Parathyroid adenoma (tissue), 2 donors: ENCODE data around the gene XPNPEP1.

ENCODE experiments used
- H2AFZ ChIP-seq: fragments of 300-600 bp; sonication (generic); one replicate; pipeline ENCODE4 v1.7.0; 2017; ENCODE audit warnings: antibody characterized with exemption, mild to moderate bottlenecking
- H3K27ac ChIP-seq: fragments of 300-600 bp; sonication (generic); one replicate; pipeline ENCODE4 v1.7.0; 2017
- H3K27me3 ChIP-seq: fragments of 300-600 bp; sonication (generic); one replicate; pipeline ENCODE4 v1.7.0; 2017; ENCODE audit warnings: low read length; ENCODE audit not compliant: control insufficient read depth, insufficient read depth
- H3K36me3 ChIP-seq: fragments of 300-600 bp; sonication (generic); one replicate; pipeline ENCODE4 v1.7.0; 2017; ENCODE audit warnings: low read length; ENCODE audit not compliant: control insufficient read depth, insufficient read depth
- H3K4me1 ChIP-seq: fragments of 300-600 bp; sonication (generic); one replicate; pipeline ENCODE4 v1.7.0; 2017; ENCODE audit warnings: control low read depth
- H3K4me2 ChIP-seq: fragments of 300-600 bp; sonication (generic); one replicate; pipeline ENCODE4 v1.7.0; 2017; ENCODE audit warnings: low read length
- H3K4me3 ChIP-seq: fragments of 300-600 bp; sonication (generic); one replicate; pipeline ENCODE4 v1.7.0; 2017; ENCODE audit warnings: low read depth, low read length
- H3K79me2 ChIP-seq: fragments of 300-600 bp; sonication (generic); one replicate; pipeline ENCODE4 v1.7.0; 2017; ENCODE audit warnings: control low read depth
- H3K9ac ChIP-seq: fragments of 300-600 bp; sonication (generic); one replicate; pipeline ENCODE4 v1.7.0; 2017; ENCODE audit warnings: mild to moderate bottlenecking
- H3K9me3 ChIP-seq: fragments of 300-600 bp; sonication (generic); one replicate; pipeline ENCODE4 v1.7.0; 2017; ENCODE audit warnings: low read length; ENCODE audit not compliant: control insufficient read depth
- CTCF ChIP-seq: fragments of 300-600 bp; sonication (generic); IDR thresholded peaks from one replicate; pipeline ENCODE4 v1.7.0; 2017; ENCODE audit warnings: antibody characterized with exemption, mild to moderate bottlenecking
- donor health status: primary hyperparathyroidism.

Gene XPNPEP1

GRCh38 chr10:109866995-109867635, 56.2 kb downstream of the XPNPEP1 start:
- Histone ChIP-seq H2AFZ (no peak overlapping the region), H3K4me3 (no peak overlapping the region), H3K4me2 (no peak overlapping the region), H3K36me3 (no peaks in the 10 kb centered on the region), H3K9me3 (no peaks in the 10 kb centered on the region), H3K9ac (no peak overlapping the region), H3K27me3 (no peaks in the 10 kb centered on the region), H3K79me2 (no peaks in the 10 kb centered on the region), H3K4me1 (no peaks in the 10 kb centered on the region), H3K27ac (no peak overlapping the region)
- no peak for TF ChIP-seq CTCF

GRCh38 chr10:109866168-109866994, 56.9 kb downstream of the XPNPEP1 start:
- Histone ChIP-seq H3K9me3 (no peaks in the 10 kb centered on the region), H3K9ac (no peak overlapping the region), H3K4me1 (no peaks in the 10 kb centered on the region), H3K4me2 (no peak overlapping the region), H3K79me2 (no peaks in the 10 kb centered on the region), H3K4me3 (no peak overlapping the region), H3K36me3 (no peaks in the 10 kb centered on the region), H3K27me3 (no peaks in the 10 kb centered on the region), H3K27ac (no peak overlapping the region), H2AFZ (no peak overlapping the region)
- no peak for TF ChIP-seq CTCF

GRCh38 chr10:109863775-109864174, 59.5 kb downstream of the XPNPEP1 start:
- H3K9me3 ChIP-seq, result no peaks in the 10 kb centered on the region
- no peaks in the 10 kb centered on the region for H3K36me3 ChIP-seq
- no peak overlapping the region for H2AFZ ChIP-seq
- no peak overlapping the region for H3K4me3 ChIP-seq
- no peak overlapping the region for H3K9ac ChIP-seq
- TF ChIP-seq CTCF, result no peak
- H3K27me3 ChIP-seq, result no peaks in the 10 kb centered on the region
- H3K79me2 ChIP-seq, result no peaks in the 10 kb centered on the region
- no peak overlapping the region for H3K4me2 ChIP-seq
- peaks cover 2% of the 10 kb centered on the region for H3K4me1 ChIP-seq
- H3K27ac ChIP-seq, result no peak overlapping the region

GRCh38 chr10:109862738-109863137, 60.6 kb downstream of the XPNPEP1 start:
- Histone ChIP-seq H3K9me3 (no peaks in the 10 kb centered on the region), H3K4me3 (no peak overlapping the region), H2AFZ (no peak overlapping the region), H3K27me3 (no peaks in the 10 kb centered on the region), H3K27ac (no peak overlapping the region), H3K36me3 (no peaks in the 10 kb centered on the region), H3K4me2 (no peak overlapping the region), H3K9ac (no peak overlapping the region), H3K79me2 (no peaks in the 10 kb centered on the region), H3K4me1 (peaks cover 2% of the 10 kb centered on the region)
- no peak for TF ChIP-seq CTCF
